Islet precursor cell (in vitro differentiated cells): ENCODE data around the gene ZBTB42.

Experiments used
- DNase-seq: peaks from one replicate; pipeline ENCODE4 v3.0.0-alpha.2; 2018

Gene ZBTB42

GRCh38 chr14:104769324-104770071 lies 31.4 kb upstream of the ZBTB42 start:
- no peak for DNase-seq

- DNase-seq, result no peak
Measured at GRCh38 chr14:104770072-104770579, 30.8 kb upstream of the ZBTB42 start.

DNA sequence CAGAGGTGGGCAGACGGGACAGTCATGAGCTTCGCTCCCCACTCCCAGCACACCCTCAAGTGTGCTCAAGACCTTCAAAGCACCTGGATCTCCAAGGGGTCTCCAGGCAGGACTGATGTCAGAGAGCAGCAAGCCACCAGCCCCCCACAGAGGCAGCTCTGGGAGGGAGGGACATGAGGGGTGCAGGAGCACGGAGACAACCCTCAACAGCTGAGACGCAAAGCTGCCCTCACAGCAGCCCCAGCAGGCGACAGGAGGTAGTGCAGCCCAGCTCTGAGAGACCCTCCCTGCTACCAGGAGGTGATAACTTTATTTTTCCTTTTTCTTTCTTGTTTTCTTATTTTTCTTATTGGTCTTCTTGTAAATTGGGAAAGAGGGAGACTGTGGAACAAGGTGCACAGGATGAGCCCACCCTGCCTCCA lies 30.0 kb upstream of the ZBTB42 start:
- DNase-seq, result no peak

DNA sequence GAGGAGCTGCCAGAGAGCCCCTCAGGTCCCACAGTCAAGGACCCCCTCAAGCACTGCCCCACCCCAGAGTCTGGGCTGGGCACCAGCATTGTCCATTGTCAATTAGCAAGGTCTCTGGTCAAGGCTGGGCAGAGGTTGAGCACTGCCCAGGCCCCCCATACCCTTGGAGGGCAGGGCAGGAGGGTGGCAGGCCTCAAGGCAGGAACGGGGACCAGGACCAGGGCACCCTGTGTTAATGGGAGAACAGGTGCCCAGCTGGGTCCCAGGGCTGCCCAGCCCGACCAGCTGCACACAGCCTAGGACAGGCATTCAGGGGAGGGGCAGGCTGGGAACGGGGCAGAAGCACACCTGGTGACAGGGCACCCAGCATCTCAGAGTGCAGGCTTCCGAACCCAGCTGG lies 29.5 kb upstream of the ZBTB42 start:
- DNase-seq, result no peak

DNA sequence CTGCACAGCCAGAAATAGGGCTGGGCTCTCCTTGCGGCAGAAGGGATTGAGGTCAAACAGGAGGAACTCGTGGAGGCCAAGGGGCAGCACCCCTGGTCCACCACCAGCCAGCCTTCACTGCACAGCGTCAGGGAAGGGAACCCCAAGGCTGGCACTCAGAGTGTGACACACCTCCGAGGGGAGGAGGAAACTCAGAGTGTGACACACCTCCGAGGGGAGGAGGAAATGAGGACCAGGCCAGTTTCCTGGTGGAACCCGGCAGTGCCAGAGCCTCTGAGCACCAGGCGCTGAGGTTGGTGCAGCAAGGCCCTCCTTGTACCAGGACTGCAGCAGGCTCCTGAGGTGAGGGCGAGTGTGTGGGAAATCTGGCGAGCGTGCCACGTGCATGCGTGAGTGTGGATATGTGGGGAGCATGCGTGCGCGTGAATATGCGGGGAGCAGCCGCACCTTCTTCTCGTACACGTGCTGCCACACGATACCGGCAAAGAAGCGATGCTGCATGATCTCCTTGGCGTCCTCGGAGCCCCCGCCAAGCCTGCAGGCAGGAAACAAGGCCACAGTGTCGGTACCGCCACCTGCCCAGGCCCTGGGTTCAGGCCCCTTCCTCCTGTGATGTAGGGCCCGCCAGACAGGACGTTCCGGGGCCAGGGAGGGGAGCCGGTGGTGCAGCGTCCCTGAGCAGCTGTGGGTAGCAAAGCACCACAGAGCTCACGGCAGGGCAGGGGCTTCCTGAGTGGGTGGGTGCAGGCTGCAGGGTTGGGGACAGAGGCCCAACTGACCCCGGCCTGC lies 28.8 kb upstream of the ZBTB42 start:
- DNase-seq, result no peak

GRCh38 chr14:104772707-104773504 lies 28.0 kb upstream of the ZBTB42 start:
- no peak for DNase-seq

DNA sequence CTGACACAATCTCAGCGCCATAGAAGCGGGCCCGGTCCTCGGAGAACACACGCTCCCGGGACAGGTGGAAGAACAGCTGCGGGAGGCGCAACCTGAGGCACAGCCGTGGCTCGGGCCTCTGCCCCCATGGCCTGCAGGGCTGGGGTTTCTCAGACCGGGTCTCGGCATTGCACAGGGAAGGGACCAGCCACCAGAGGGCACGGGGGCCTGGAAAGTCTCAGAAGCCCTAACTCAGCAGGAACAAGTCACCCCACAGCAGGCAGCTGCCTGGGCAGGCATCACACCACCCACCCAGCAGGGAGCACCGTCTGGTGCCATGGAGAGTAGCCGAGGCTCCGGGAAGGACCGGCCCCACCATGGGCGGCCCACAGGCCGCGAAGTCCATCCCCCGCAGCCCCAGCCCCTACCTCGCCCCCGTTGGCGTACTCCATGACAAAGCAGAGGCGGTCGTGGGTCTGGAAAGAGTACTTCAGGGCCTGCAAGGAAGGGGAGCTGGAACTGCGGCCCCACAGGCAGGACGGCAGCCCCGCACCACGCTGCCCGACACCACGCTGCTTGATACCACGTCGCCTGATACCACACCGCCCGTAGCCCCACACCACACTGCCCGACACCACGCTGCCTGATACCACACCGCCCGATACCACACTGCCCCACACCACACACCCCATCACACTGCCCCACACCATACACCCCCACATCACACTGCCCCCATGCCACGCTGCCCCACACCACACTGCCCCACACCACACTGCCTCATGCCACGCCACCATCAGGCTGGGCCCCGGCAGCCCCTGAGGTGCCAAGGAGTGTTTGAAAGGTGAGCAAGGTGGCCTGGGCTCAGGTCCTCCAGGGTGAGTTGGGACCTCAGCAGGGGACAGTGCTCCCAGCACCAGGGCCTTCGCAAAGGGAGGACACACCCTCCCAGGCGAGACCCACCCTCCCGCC lies 27.1 kb upstream of the ZBTB42 start:
- DNase-seq, result no peak

GRCh38 chr14:104774453-104775072 lies 26.3 kb upstream of the ZBTB42 start:
- no peak for DNase-seq

DNA sequence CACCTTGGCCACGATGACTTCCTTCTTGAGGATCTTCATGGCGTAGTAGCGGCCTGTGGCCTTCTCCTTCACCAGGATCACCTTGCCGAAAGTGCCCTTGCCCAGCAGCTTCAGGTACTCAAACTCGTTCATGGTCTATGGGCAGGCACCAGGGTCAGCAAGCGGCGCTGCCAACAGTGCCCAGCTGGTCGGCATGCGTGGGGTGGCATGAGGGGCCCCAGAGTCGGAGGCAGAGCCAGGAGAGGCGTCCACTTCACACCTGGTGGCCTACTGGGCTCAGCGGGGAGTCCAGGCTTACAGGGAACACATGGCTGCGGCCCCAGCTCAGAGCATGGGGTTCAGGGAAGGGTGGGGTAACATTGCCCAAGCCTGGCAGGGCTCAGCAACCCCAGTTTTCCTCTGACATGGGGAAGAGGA lies 25.8 kb upstream of the ZBTB42 start:
- no peak for DNase-seq

DNA sequence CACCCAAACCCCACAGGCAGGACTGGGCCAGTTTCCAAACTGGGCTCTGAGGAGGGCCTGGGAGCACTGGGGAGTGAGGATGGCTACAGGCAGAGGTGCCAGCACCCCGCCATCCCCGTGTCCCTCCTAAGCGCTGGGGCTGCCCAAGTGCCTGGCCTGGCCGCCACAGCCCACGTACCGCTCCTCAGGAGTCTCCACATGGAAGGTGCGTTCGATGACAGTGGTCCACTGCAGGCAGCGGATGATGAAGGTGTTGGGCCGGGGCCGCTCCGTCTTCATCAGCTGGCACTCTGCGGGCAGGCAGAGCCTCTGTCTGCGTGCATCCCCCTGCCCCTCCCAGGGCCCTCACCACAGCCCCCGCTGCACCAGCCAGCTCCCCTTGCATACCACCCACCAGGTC lies 24.4 kb upstream of the ZBTB42 start:
- no peak for DNase-seq

DNA sequence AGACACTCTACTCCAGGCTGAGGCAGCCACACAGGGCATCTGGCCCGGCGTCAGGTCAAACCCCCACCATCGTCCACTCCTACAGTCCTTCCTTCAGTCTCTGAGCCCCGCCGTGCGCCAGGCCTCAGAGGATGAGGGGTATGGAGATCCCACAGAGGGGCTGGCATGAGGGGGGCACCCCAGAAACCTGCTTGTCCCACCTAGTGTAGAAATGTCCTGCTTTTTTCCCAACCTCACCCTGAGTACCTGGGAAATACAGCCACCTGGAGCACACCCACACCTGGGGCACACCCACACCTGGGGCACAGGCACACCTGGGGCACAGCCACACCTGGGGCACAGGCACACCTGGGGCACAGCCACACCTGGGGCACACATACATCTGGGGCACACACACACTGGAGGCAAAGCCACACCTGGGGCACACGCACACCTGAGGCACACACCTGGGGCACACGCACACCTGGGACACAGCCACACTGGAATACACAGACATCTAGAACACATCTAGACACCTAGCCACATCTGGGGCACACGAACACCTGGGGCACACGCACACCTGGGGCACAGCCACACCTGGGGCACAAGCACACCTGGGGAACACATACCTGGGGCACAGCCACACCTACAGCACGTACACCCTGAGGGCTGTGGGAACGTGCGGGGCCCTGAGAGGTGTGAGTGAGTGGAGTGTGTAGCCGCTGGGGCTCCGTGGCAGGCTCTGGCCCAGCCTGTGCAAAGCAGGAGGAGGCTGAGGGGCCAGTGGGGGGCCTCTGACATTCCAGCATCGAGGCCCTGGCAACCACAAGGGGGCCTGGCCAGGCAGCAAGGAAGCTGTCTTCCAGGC lies 23.7 kb upstream of the ZBTB42 start:
- no peak for DNase-seq

- DNase-seq, result no peak
Measured at GRCh38 chr14:104777808-104778249, 23.1 kb upstream of the ZBTB42 start.

GRCh38 chr14:104778694-104779331 lies 22.1 kb upstream of the ZBTB42 start:
- DNase-seq, result no peak

GRCh38 chr14:104779776-104780512 lies 21.0 kb upstream of the ZBTB42 start:
- DNase-seq, result no peak

DNA sequence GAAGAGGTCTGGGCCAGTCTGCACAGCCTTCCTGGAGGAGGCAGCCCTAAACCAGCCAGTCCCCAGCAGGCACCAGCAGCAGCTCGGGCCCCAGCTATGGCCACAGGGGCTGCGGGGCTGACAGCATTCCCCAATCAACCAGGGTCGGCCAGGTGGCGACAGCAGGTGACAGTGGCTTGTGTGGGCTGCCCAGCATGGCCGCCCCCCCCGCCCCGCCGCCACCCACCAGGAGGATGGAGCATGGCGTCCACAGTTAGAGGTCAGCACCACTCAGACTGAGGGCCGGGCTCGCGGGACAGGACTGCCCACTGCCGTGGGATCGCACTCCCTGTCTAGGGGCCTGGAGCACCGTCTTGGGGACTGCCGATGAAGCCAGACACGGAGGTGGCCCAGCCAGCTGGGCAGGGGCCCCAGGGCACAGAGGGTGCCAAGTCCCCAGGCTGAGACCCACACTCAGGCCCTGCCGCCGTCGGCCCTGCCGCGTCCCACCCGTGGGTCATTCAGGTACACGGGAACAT lies 20.3 kb upstream of the ZBTB42 start:
- no peak for DNase-seq

- DNase-seq, result no peak
Measured at GRCh38 chr14:104781271-104782077, 19.4 kb upstream of the ZBTB42 start.

- no peak for DNase-seq
Measured at GRCh38 chr14:104782086-104782807, 18.7 kb upstream of the ZBTB42 start.

GRCh38 chr14:104782808-104783139 lies 18.1 kb upstream of the ZBTB42 start:
- no peak for DNase-seq
